Measurements from ENCODE around the gene SPAG17.

- no peak for TF ChIP-seq POLR2AphosphoS5 (IDR thresholded peaks at IDR 0.05; ENCODE audit: low read depth, low read length)
- TF ChIP-seq CTCF (IDR thresholded peaks at IDR 0.05) = no peak
- no peak for TF ChIP-seq REST (IDR thresholded peaks at IDR 0.05; ENCODE audit: insufficient read depth in 1 of 2, low read depth in 2 of 2, low read length in 1 of 2)
- TF ChIP-seq TCF7L2 (IDR thresholded peaks at IDR 0.05; ENCODE audit: low read depth, low read length) = no peak
- no peak for TF ChIP-seq SIN3A (IDR thresholded peaks at IDR 0.05; ENCODE audit: borderline replicate concordance, insufficient read depth, low read depth, low read length)
These were observed 225.7 kb downstream of the SPAG17 start for GRCh38 chr1:117959364-117959763.
